Pancreas (tissue), 10 donors: ENCODE data around the gene CTIF. TPM values are rescaled to one million over a fixed set of nuclear protein-coding genes. Genes with fewer than 3 reads are reported as not detected.

Source experiments
- ATAC-seq, 4 donors: fragments of 200-7000 bp; cut with Tn5 transposase; one replicate each; pipeline versions ENCODE4 v1.8.0 to v1.9.1; 2020; ENCODE audit warnings: mild to moderate bottlenecking in 4 of 4, moderate library complexity in 4 of 4
- DNase-seq, 6 donors: peaks; one replicate each; pipeline ENCODE4 v3.0.0-alpha.2; 2020
- FAIRE-seq: peaks from 2 replicates; lab custom pipeline; 2012; peaks lifted over from hg19 to GRCh38; lab: Jason Lieb, UNC
- H3K27ac ChIP-seq, 4 donors: fragments of 200-600 bp; sonication (generic); 1 replicate in 3 of 4; 2 replicates in 1 of 4; pipeline versions ENCODE4 v1.5.0 to v1.8.0; 2020
- H3K27me3 ChIP-seq, 4 donors: fragments of 200-600 bp; one replicate each; pipeline ENCODE4 v1.8.0; 2021
- H3K36me3 ChIP-seq, 3 donors: fragments of 200-600 bp; sonication (generic) in 1 of 3; one replicate each; pipeline versions ENCODE4 v1.5.0 to v1.8.0; 2020 to 2021
- H3K4me1 ChIP-seq, 3 donors: fragments of 200-600 bp; one replicate each; pipeline ENCODE4 v1.8.0; 2021
- H3K4me3 ChIP-seq, 4 donors: fragments of 200-600 bp; sonication (generic) in 2 of 4; one replicate each; pipeline versions ENCODE4 v1.5.0 to v1.8.0; 2020 to 2021
- H3K9me3 ChIP-seq, 4 donors: fragments of 200-600 bp; one replicate each; pipeline ENCODE4 v1.8.0; 2021
- CTCF ChIP-seq, 4 donors: fragments of 200-600 bp; sonication (generic) in 3 of 4; IDR thresholded peaks; one replicate each; pipeline versions ENCODE4 v1.5.0 to v1.8.0; 2021; ENCODE audit warnings: antibody characterized with exemption in 4 of 4
- WGBS, 2 donors: extraction: QIAGEN DNeasy Blood & Tissue Kit; methylation state at CpG; one replicate each; pipeline ENCODE4 v1.1.7; 2013; 5-methylcytosine and 5-hydroxymethylcytosine counted together
- intact Hi-C, 3 donors: fragments of 100-400 bp; cut with DNase I; formaldehyde crosslinking; loops; one replicate each; pipeline versions ENCODE4 v1.11.1 to v1.14.2; 2022
- polyA plus RNA-seq, 2 donors: library from polyadenylated mRNA; stranded (reverse); fragments of 200-250 nt; gene quantifications; one replicate each; pipeline ENCODE4 v1.2.3, GENCODE V29; 2013
- total RNA-seq, 6 donors: library from RNA; stranded (reverse); fragmentation: NEBNext Ultra II Directional in 4 of 6; extraction: Animal tissue kit (Norgen Biotek cat#: 25700) in 4 of 6; gene quantifications; one replicate each; pipeline versions ENCODE4 v1.2.1 to v1.2.4, GENCODE V29; 2021 to 2023
- donor health status: healthy with polysubstance abuse.
- donor health status: DM: no; HTN: no; CAD: no; lungs with moderate emphysema.
- donor health status: DM: no; HTN: no; CAD: no.
- donor health status: control.
- donor health status: control.
- donor health status: Bipolar disorder and iron deficiency.
- donor health status: DM: yes; HTN: yes; CAD: no.
- donor health status: DM: no; HTN: no; CAD: no.
- donor health status: DM: no; HTN: no; CAD: no.
- donor health status: DM: yes; HTN: yes; CAD: no.

The CTIF gene
- total and polyA plus RNA-seq, 8 donors, result 15.1 to 27.4 (median 16.7) TPM

- no peaks in the 10 kb centered on the region for H3K9me3 ChIP-seq
- WGBS, 2 donors, result 91 to 95% methylated on average over 15 of the region's 15 CpGs
- no peak overlapping the region for H3K27ac ChIP-seq
- peak in 3 of 6 donors; percentile 3 to 30 (median 30) for DNase-seq
- H3K4me1 ChIP-seq, result no peaks in the 10 kb centered on the region
- no peak for ATAC-seq
- no peaks in the 10 kb centered on the region for H3K27me3 ChIP-seq
- H3K4me3 ChIP-seq, result no peak overlapping the region
- no peak for FAIRE-seq
- no peak for TF ChIP-seq CTCF (IDR thresholded peaks at IDR 0.05)
- H3K36me3 ChIP-seq, result no peaks in the 10 kb centered on the region
- intact Hi-C loops, result no loop called here
Measured at GRCh38 chr18:48819276-48819675, 280.4 kb downstream of the CTIF start.

DNA sequence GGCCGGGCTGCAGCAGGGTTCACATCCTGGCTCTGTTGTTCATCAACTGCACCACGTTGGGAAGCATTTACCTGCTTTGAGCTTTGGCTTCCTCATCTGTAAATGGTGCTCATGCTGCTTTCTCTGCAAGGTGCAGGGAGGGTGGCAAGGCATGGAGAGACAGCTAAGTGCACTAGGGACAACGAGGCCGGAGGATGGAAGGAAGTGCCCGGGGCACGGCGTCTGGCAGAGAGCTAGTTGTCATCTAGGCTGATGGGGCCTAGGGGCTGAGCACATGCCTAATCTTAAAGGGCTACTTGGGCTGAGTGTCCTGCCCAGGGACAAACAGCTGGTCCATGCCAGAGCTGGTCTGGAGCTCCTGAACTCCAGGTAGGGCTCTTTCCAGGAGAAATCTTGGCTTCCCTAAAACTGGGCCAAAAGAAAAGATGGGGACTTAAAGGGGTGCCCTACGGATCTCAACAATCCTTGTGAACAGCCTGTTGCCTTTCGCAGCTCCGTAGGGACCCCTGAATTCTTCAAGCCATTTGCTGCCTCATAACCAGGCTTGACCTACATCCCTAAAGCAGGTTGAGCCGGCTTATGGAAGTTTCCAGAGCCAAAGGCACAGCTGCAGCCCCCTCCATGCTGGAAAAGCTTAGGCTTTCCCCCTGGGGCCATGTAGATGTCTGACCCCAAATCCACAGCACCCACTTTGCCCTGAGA lies 281.1 kb downstream of the CTIF start:
- Histone ChIP-seq H3K36me3 (no peaks in the 10 kb centered on the region), H3K9me3 (no peaks in the 10 kb centered on the region), H3K4me3 (no peak overlapping the region), H3K27me3 (no peaks in the 10 kb centered on the region), H3K27ac (no peak overlapping the region), H3K4me1 (no peaks in the 10 kb centered on the region)
- ATAC-seq, result no peak
- no peak for TF ChIP-seq CTCF (IDR thresholded peaks at IDR 0.05)
- intact Hi-C loops, result no loop called here
- 92 to 96% methylated on average over 11 of the region's 11 CpGs for whole genome bisulfite sequencing, 2 donors
- no peak for FAIRE-seq
- peak in 3 of 6 donors; percentile 2 to 38 (median 31) for DNase-seq

- Histone ChIP-seq H3K9me3 (no peaks in the 10 kb centered on the region), H3K27me3 (no peaks in the 10 kb centered on the region), H3K27ac (no peak overlapping the region), H3K4me3 (no peak overlapping the region), H3K36me3 (no peaks in the 10 kb centered on the region), H3K4me1 (no peaks in the 10 kb centered on the region)
- FAIRE-seq (no peak), DNase-seq (peak in 3 of 6 donors; percentile 10 to 36 (median 26)), ATAC-seq (no peak)
- 94 to 97% methylated on average over 11 of the region's 11 CpGs for WGBS, 2 donors
- intact Hi-C loops, result no loop called here
- TF ChIP-seq CTCF (IDR thresholded peaks at IDR 0.05), result no peak
Measured at GRCh38 chr18:48820483-48821250, 281.8 kb downstream of the CTIF start.

DNA sequence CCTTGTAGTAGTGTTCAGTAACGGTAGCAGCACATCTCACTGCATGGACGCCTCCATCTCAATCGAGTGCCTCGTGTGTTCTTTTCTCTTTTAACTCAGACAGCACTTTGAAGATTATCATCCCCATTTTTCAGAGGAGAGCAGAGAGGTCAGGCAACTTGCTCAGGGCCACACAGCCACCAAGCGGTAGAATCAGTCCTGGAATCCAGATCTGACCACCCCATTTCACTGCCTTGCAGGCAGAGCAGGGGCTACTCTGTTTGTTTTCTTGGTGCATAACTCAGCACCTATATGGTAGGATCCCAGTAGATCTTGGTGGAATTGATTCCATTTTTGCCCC lies 282.4 kb downstream of the CTIF start:
- 90 to 95% methylated on average over 5 of the region's 5 CpGs for WGBS, 2 donors
- Histone ChIP-seq H3K4me3 (no peak overlapping the region), H3K36me3 (no peaks in the 10 kb centered on the region), H3K27ac (no peak overlapping the region), H3K27me3 (no peaks in the 10 kb centered on the region), H3K9me3 (no peaks in the 10 kb centered on the region), H3K4me1 (no peaks in the 10 kb centered on the region)
- no peak for TF ChIP-seq CTCF (IDR thresholded peaks at IDR 0.05)
- peak in 1 of 6 donors; percentile 15 for DNase-seq
- FAIRE-seq, result no peak
- intact Hi-C loops, result no loop called here
- no peak for ATAC-seq

- Histone ChIP-seq H3K4me1 (no peaks in the 10 kb centered on the region), H3K27ac (no peak overlapping the region), H3K27me3 (no peaks in the 10 kb centered on the region), H3K4me3 (no peak overlapping the region), H3K36me3 (no peaks in the 10 kb centered on the region), H3K9me3 (no peaks in the 10 kb centered on the region)
- no peak for ATAC-seq
- TF ChIP-seq CTCF (IDR thresholded peaks at IDR 0.05), result no peak
- no peak for FAIRE-seq
- 63 to 76% methylated on average over 4 of the region's 4 CpGs for WGBS, 2 donors
- intact Hi-C loops, result no loop called here
- no peak for DNase-seq
Measured at GRCh38 chr18:48821845-48822244, 283.0 kb downstream of the CTIF start.
